ENCODE data around the gene RPP25.
A peak's percentile ranks its signal among the peaks of the same experiment; 100 is the strongest.

The RPP25 gene

GRCh38 chr15:74962671-74963070 lies 6.1 kb upstream of the RPP25 start:
- H3K27ac ChIP-seq: no peak overlapping the region
- no peak for TF ChIP-seq CTCF (conservative IDR thresholded peaks at IDR 0.05)

GRCh38 chr15:74962219-74962618 lies 5.6 kb upstream of the RPP25 start:
- no peak for TF ChIP-seq CTCF (conservative IDR thresholded peaks at IDR 0.05)
- H3K27ac ChIP-seq: no peak overlapping the region

- no peak for TF ChIP-seq CTCF (conservative IDR thresholded peaks at IDR 0.05)
Measured at GRCh38 chr15:74961616-74962015, 5.0 kb upstream of the RPP25 start.

GRCh38 chr15:74960995-74961588 lies 4.5 kb upstream of the RPP25 start:
- no peak for TF ChIP-seq CTCF (conservative IDR thresholded peaks at IDR 0.05)
- peak overlapping the region; percentile 30 for H3K27ac ChIP-seq

More at GRCh38 chr15:74961616-74962015, 5.0 kb upstream of the RPP25 start:
- peak overlapping the region; percentile 30 for H3K27ac ChIP-seq

GRCh38 chr15:74960286-74960685 lies 3.7 kb upstream of the RPP25 start:
- H3K27ac ChIP-seq: peak overlapping the region; percentile 30; the same call in 1 of the 2 replicates
- TF ChIP-seq CTCF (conservative IDR thresholded peaks at IDR 0.05): no peak

GRCh38 chr15:74959586-74959939 lies 3.0 kb upstream of the RPP25 start:
- TF ChIP-seq CTCF (conservative IDR thresholded peaks at IDR 0.05): no peak
- H3K27ac ChIP-seq: no peak overlapping the region

GRCh38 chr15:74958908-74959585 lies 2.5 kb upstream of the RPP25 start:
- TF ChIP-seq CTCF (conservative IDR thresholded peaks at IDR 0.05): no peak
- H3K27ac ChIP-seq: no peak overlapping the region

All from VCaP (cell line).